GM12891 (cell line): ENCODE measurements around the gene CWC22.

ENCODE experiments used
- POLR2A ChIP-seq: IDR thresholded peaks from 2 replicates; pipeline ENCODE4 v1.6.1; 2011; ENCODE audit warnings: low read depth, low read length, control low read depth
- POLR2AphosphoS5 ChIP-seq: IDR thresholded peaks from 2 replicates; pipeline ENCODE4 v1.6.1; 2011; ENCODE audit warnings: low read depth, low read length, control low read depth
- TAF1 ChIP-seq: IDR thresholded peaks from 2 replicates; pipeline ENCODE4 v1.6.1; 2011; ENCODE audit warnings: low read depth, low read length, control low read depth

DNA sequence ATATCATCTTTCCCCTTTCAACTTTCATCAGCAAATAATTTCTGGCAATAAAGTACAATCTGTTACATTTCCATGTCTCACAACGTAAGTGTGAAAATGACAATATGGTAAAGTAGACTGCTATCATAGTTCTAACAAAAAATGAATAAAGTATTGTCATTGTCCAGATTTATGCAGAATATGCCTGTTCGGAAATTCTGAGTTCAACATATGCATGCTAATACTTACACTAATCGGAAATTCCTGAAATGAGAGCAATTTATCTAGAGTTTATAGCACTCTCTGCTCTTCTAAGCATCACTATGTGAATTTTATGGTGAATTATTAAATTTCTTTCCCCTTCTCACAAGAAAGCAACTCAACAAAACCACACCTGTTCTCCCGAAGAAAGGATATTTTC lies 8.1 kb downstream of the CWC22 start:
- TF ChIP-seq POLR2AphosphoS5 (no peak), POLR2A (no peak), TAF1 (no peak)
